Measurements from ENCODE around the gene GRK5.

GRK5 gene

GRCh38 chr10:119199231-119199992 lies 8.0 kb upstream of the GRK5 start:
- FAIRE-seq, result no peak

- FAIRE-seq, result no peak
Measured at GRCh38 chr10:119201233-119201632, 6.1 kb upstream of the GRK5 start.

- no peak for FAIRE-seq
Measured at GRCh38 chr10:119203006-119203405, 4.4 kb upstream of the GRK5 start.

- FAIRE-seq, result no peak
Measured at GRCh38 chr10:119205894-119206602, 1.3 kb upstream of the GRK5 start.

- no peak for FAIRE-seq
Measured at GRCh38 chr10:119206603-119207365, 587 bp upstream of the GRK5 start.

GRCh38 chr10:119207713-119208552 lies 562 bp downstream of the GRK5 start:
- no peak for FAIRE-seq

- FAIRE-seq, result no peak
Measured at GRCh38 chr10:119208553-119208940, 1.2 kb downstream of the GRK5 start.

- FAIRE-seq, result no peak
Measured at GRCh38 chr10:119209035-119209735, 1.8 kb downstream of the GRK5 start.

GRCh38 chr10:119209736-119210355 lies 2.5 kb downstream of the GRK5 start:
- no peak for FAIRE-seq

- FAIRE-seq, result no peak
Measured at GRCh38 chr10:119210633-119211032, 3.3 kb downstream of the GRK5 start.

GRCh38 chr10:119211176-119211575 lies 3.8 kb downstream of the GRK5 start:
- FAIRE-seq, result no peak

GRCh38 chr10:119211625-119212441 lies 4.5 kb downstream of the GRK5 start:
- no peak for FAIRE-seq

GRCh38 chr10:119215371-119215770 lies 8.0 kb downstream of the GRK5 start:
- no peak for FAIRE-seq

GRCh38 chr10:119216127-119216526 lies 8.8 kb downstream of the GRK5 start:
- FAIRE-seq, result no peak

- FAIRE-seq, result no peak
Measured at GRCh38 chr10:119217401-119217800, 10.0 kb downstream of the GRK5 start.

GRCh38 chr10:119217991-119218490 lies 10.7 kb downstream of the GRK5 start:
- no peak for FAIRE-seq

- no peak for FAIRE-seq
Measured at GRCh38 chr10:119219871-119220270, 12.5 kb downstream of the GRK5 start.

- no peak for FAIRE-seq
Measured at GRCh38 chr10:119221201-119221600, 13.8 kb downstream of the GRK5 start.

- FAIRE-seq, result no peak
Measured at GRCh38 chr10:119221666-119222065, 14.3 kb downstream of the GRK5 start.

GRCh38 chr10:119222537-119222936 lies 15.2 kb downstream of the GRK5 start:
- FAIRE-seq, result no peak

All from islet of Langerhans (tissue), 1 donor.